SIG-M5 (cell line): ENCODE measurements around the gene OR1J2.

Source experiments
- DNase-seq: peaks from one replicate; lab custom pipeline; 2025; lab: John Stamatoyannopoulos, UW

The OR1J2 gene

GRCh38 chr9:122552812-122553211 lies 42.2 kb downstream of the OR1J2 start, which contains the start of gene OR1N2:
Gene OR1N2, plus strand, starts transcription at chr9:122553112. Its CDS starts 100 bp downstream, at chr9:122553212.
- no peak for DNase-seq
